NCI-H510A treated with DMSO at 0.1 percent for 48 hours (cell line): ENCODE measurements around the gene PER3.

Experiments
- DNase-seq: peaks from one replicate; lab custom pipeline; 2025; lab: John Stamatoyannopoulos, UW

The PER3 gene

DNA sequence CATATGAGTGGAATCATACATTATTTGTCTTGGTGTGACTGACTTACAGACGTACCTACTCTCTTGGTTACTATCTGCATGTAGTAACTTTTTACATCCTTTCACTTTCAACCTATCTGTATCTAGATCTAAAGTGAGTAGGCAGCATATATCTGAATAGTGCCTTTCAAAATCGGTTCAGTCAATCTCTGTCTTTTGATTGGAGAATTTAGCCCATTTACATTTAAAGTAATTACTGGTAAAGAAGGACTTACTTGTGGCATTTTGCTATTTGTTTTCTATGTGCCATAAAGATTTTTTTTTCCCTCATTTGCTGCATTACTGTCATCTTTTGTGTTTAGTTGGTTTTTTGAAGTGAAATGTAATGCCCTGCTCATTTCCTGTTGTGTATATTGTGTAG, 54.6 kb downstream of the PER3 start:
- no peak for DNase-seq

DNA sequence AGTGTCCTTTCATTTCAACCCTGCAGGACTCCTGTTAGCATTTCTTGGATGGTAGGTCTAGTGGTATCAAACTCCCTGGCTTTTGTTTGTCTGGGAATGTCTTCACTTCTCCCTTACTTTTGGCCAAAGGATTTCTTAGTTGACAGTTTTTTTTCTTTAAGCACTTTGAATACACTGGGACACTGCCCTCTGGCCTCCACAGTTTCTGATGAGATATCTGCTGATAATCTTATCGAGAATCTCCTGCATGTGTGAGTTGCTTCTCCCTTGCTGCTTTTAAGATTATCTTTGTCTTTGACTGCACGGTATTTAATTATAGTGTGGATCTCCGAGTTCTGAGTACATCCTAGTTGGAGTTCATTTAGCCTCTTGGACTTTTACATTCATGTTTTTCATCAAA, 55.4 kb downstream of the PER3 start:
- no peak for DNase-seq

DNA sequence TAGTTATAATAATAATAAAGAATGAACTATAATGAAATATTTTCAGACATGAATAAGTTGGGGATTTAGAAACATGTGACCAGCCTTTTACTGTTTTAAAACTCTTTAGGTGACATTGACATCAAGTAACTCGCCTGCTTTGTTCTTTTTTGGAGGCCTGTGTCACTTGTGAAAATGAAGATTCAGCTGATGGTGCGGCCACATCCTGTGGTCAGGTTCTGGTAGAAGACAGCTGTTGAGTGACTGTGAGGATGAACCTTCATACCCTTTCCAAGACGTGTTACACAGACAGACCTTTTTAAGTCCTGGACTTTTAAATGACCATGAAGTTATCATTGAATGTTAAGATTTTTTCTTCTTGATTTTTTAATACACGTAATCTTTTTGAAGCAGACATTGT, 58.4 kb downstream of the PER3 start:
- no peak for DNase-seq

DNA sequence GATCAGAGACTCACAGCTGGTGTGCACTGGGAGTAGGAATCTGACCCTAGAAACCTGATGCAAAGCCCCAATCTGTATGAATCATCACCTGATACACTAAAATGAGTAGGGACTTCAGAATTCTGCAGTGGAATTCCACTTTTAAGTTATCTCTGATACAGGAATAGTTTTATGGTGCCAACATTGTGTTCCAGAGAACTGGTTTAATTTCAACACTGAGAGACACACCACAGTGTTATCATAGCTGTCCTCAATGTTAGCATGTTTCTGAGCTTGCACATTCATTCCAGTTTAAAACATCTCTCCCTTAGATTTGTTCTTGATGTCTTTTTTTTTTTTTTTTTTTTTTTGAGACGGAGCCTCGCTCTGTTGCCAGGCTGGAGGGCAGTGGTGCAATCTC, 61.7 kb downstream of the PER3 start:
- DNase-seq: no peak

DNA sequence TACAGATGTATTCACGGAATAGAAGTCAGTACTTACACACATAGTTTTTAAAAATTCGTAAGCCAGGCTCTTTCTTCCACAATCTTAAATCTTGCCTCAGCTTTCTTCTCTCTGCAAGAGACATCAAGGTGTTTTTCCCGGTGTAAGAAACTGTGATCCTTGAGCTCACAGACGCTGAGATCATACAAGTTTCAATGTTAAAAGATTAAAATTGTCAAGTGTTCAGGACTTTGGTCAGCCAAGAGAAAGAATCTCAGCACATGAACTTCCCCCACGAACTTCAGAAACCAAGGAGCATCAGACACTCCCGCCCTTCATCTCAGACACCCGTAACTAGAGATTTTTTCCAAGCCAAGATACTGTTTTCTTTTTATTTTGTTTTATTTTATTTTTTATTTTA, 62.6 kb downstream of the PER3 start:
- DNase-seq: no peak

DNA sequence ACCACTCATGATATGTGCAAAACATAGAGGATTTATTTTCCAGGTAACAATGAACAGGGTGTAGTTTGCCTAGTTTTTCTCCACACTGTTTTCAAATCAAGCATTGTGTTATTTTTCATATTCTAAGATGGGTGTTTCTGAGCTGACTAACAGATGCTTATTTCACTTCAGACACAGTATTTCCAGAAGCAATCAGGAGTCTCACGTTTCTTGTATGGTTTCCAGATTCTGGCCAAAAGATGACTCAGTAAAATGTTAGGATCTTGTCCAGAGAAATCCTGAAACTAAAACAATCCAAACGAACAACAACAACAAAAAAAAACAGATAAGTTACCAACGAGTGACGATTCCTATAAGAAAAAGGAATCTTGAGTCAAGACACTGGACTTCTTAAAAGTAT, 63.5 kb downstream of the PER3 start:
- no peak for DNase-seq

DNA sequence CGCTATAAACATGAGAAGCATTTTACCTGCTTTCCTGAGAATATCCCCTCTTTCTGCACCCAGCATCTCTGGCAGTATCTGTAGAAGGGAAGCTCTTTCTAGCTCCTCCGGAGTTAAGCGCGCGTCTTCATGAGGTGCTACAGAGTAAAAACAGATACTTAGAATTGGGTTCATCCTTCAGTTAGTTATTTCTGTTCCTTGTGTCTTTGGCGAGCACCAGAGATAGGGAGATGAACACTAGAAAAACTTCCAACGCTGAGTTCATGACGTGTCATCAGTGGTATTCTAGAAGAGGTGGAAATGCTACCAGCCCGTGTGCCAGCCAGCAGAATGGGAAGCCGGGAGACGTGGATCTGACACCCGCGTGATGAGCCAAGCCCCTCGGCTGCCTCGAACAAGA, 66.7 kb downstream of the PER3 start:
- no peak for DNase-seq

DNA sequence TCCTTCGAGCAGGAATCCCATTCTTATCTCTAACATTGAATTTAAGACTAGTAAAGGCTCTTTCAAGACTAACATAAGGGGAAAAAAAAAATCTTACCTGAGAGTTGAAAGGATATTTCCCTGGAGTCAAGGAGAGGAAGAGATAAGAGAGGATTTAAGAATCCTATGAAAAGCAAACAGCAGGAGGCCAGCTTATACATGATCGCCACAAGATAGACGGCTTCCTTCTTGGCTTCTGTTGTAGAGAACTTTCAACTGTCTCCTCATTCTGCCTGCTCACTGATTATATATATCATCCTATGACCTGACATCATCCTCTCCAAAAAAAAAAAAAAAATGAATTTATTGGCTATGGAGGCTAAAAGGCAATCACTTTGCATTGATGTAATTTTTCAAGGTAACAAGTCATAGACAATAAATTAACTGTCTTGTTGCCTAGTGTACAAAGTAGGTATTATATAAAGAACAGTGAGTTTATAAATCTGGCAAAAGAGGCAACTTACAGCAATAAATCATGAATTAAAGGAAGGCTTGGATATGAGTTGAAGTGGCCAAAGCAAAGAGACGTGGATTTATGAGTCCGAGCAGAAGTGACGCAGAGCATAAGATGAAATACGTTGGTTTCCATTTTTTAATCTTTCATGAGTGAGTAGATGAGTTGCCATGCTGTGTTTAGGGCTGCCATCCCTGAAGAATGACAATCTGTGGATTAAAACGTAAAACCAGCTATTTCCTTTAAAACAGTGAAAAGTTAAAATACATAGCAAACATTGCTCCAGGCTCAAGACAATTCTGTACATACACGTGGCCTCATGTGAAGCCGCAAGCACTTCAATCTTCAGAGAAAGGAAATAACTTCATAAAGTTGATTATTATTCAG, 69.0 kb downstream of the PER3 start, which contains the start of gene UTS2:
Gene UTS2 (minus strand): TSS at position 262 of the 880 bp plus-strand sequence. CDS start 62 bp downstream, at position 200.
- no peak for DNase-seq

DNA sequence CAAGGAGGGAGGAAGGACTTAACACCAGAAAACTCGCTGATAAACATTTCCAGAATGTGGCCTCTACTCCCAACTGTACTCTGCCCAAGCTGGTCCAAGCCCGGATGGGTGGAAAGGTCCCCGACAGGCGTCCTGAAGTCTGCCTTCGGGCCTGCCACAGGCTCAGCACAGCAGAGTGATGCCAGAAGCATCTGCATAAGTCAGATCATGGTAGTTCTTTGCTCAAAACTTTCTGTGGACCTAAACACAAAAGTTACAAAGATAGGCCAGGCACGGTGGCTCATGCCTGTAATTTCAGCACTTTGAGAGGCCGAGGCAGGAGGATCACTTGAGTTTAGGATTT, 69.6 kb downstream of the PER3 start:
- no peak for DNase-seq

DNA sequence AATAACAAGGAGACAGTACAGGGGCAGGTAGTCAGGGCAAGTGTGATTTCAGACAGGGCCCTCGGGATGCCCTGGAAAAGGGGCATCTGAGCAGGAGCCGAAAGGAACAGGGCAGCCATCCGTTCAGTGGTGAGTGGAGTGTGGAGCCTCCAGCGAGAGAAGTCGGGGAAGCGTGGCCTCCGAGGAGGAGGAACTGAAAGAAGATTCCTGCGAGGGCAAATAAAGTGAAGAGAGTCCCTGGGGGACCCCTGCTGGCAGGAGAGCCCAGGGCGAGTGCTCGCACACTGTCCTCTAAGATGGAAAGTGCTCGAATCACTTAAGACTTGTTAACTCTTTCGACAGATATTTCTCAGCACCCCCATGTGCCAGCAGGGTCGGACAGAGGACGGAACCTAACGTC, 72.3 kb downstream of the PER3 start:
- DNase-seq: no peak

DNA sequence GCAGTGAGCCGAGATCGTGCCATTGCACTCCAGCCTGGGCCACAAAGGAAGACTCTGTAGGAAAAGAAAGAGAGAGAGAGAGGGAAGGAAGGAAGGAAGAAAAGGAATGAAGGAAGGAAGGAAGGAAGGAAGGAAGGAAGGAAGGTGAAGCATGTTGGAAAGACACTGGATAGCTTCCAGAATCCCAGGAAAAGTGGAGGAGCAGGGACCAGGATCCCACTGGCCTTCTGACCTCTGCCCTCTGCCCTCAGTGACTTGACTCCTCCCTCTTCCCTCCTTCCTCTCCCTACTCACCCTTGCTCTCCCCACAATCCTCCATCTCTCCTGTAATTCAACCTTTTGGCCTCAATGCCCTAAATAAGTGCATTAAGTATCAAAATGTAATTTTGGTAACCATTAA, 72.9 kb downstream of the PER3 start:
- no peak for DNase-seq

DNA sequence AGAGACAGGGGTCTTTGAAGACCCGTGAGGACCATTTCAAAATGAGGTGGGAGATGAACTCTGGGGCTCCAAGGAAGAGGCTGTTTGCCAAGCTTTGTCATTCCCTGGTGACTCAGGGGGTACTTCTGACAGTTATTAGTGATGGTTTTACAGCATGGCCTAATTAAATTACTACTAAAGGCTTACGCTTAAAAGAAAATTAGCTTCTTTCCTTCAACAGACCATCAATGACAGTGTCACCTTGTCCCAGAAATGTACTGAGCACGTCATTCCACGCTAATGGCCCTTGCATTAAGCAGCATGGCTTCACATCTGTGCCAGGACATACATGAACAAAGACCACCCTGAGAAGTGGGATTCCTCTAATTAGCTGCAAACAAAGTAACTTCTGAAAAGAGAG, 73.9 kb downstream of the PER3 start:
- no peak for DNase-seq

DNA sequence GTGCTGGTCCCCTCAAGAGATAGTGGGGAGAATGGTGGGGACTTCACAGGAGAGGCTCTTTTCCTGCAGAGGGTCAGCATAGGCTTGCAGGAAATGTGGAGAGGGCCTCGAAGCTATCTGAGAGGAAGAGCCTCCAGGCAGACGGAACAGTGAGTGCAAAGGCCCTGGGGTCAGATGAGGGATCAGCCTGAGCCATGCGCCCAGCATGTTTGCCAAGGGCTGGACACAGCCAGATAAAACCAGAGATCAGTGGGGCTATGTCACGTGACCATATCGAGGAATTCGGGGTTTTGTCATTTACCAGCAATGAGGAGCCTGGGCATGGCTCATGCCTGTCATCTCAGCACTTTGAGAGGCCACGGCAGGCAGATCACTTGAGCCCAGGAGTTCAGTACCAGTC, 75.3 kb downstream of the PER3 start:
- DNase-seq: no peak

DNA sequence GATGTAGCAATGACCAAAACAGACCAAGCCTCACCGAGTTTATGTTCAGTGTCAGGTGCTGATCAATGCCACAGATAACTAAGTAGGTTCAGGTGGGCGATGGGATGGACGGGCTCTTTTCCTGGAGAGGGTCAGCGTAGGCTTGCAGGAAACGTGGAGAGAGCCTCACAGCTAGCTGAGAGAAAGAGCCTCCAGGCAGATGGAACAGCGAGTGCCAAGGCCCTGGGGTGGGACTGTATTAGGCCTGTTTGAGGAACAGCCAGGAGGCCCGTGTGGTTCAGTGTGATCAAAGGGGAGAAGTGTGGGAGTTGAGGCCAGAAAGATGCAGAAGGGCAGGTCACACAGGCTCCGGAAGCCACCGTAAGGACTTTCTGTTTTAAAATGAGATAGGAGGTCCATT, 76.0 kb downstream of the PER3 start:
- no peak for DNase-seq

DNA sequence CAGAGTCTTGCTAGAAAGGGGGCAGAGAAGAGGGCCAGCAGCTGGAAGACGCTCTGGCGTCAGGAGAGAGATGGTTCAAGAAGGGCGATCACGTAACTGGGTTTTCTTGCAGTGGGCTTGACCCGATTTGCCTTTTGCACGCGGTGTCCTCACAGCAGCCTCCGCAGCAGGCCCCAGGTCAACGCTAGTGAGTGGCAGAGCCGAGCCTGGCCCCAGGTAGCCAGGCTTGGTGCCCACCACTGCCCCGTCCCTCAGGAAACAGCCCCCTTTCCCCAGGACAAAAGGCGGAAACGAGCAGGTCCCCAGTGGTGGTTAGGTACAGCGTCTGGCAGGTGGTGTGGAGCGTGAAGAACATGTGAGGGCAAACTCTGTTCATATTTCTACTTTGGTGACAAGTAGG, 77.4 kb downstream of the PER3 start:
- DNase-seq: no peak

DNA sequence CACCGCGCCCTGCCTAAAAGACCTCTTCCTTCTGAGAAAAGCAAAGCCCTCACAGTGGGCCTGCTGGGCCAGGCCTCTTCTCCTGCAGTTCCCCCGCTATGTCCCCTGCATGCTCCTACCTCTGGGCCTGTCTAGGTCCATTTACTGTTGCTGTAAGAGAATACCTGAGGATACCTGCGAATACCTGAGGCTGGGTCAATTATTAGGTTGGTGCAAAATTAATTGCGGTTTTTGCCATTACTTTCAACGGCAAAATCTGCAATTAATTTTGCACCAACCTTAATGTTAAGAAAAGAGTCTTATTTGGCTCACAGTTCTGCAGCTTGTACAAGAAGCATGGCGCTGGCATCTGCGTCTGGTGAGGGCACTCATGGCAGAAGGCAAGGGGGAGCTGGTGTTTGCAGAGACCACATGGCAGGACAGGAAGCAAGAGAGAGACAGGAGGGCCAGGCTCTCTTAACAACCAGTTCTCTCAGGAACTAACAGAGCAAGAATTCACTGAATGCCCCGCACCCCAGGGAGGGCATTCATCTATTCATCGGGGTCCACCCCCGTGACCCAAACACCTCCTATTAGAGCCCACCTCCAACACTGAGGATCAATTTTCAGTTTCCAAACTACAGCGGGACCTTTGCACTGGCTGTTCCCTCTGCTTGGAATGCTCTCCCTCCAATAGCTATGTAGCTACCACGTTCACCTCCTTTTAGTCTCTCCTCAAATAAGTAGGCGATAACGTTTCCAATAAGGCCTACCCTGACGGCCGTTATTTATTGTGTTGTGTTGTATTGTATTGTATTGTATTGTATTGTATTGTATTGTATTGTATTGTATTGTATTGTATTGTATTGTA, 78.3 kb downstream of the PER3 start:
- no peak for DNase-seq

DNA sequence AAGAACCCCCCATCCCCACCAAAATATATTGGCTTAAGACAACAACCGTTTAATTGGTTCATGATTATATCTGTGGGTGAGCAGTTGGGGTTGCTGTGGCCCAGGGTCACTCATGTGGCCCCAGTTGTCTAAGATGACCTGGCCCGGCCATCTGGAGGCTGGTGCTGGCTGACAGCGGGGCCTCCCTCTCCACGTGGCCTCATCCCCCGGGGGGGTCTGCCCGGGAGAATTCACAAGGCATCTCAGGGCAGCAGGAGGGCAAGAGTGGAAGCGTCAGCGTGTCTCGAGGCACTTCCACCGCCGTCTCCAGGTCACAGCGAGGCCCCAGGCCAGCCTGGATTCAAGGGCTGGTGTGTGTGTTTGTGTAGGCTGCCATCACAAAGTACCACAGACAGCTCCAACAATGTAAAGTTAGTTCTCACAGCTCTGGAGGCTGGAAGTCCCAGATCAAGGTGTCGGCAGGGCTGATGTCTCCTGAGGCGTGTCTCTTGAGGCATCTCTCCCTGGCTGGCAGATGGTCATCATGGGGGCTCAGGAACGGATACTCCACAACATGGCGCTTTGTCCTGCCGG, 79.8 kb downstream of the PER3 start:
- DNase-seq: no peak

DNA sequence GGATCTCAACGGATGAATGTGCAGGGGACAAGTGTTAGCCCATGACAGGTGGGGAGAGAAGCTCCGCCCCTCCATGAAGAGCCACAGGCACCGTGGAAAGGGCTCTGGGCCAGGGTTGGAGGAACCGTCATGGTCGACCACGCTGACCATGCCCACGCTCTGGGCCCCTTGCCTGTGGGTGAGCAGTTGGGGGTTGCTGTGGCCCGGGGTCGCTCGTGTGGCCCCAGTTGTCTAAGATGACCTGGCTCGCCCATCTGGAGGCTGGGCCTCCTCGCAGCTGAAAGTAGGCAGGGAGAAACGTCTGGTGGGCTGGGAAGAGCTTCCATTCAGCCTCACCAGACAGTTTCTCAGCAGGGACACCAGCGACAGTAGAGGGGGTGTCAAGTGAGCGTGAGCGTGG, 81.9 kb downstream of the PER3 start:
- no peak for DNase-seq

DNA sequence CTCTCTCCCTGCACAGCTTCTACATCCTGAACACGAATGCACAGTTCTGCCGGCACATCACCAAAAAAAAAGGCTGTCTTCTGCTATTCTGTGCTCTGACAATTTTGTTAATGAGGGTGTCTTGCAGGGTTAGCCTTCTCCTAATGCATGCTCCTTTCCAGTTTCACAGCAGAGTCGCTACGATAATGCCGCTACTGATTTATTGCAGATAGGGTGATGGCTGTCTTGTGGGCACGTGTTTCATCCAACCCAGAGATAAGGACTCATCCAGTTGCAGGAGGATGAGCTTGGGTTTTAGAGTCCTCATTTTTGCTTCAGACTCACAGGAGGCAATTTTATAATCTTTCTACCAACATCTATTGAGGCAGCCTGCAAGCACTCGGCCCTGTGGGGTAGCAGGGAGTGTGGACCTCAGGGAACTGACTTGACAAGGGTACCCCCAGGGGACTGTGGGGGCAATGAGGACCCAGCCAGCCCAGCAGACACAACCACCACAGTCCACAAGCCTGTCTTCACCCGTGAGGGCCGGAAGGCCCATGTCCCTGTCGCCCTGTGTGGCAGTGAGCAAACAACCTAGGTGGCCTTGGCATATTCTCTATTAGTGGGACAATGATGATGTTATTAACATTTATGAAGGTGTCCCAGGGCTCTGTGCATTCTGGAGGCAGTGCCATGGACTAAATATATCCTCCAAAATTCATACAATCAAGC, 84.1 kb downstream of the PER3 start:
- no peak for DNase-seq

DNA sequence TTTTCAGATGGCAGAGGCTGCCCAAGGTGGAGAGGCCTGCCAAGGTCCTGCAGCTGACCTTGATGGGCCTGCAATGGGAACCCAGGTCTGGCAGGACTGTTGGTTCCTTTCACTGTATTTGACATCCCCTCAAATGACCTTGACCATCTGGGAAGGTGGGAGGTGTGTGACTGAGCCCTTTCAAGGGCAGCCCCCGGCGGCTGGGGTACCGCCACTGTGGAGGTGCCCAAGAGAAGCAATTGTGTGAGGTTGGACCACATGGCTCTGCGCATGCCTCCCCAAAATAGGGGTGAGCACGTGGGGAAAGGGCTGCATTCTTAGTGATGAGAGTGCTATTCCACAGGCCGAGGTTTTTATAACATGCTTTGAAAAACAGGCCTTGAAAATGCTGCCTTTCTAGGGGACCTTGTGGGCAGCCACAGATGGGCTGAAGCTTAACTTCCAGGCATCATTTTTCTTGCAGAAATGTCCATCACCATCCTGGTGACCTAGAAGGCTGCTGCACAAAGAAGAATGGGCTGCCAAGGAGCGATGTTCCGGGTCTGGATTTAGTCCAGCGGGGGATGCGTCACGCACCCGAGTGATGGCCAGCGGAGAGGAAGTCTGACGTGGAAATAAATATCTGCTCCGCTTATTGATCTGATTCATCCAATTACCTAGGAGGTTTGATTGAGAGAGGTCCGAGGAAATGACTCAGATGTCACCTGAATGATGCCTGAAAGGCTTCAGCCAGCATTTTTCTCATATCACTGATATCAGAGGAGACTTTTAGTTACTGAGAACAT, 85.2 kb downstream of the PER3 start:
- no peak for DNase-seq

DNA sequence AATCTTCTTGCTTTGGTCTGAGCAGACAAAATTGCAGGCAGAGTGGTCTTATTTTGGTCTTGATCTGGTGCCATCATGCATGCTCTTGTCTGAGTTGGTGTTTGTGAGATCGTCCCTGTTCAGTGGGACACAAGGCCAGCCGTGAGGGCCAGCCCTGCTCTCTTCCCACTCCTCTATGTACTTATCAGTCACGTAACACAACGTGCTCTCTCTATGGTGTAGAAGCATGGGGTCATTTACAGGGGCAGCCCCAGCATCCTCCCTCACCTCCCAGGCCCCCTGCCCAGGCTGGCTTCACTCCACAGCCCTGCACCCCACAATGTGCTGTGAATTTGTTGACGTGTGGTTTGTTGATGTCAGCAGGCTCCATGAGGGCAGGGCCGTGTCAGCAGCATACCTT, 87.0 kb downstream of the PER3 start:
- no peak for DNase-seq
